ENCODE measurements around the gene CCDC28A.
"Not testable (repeated sequence)": the region's sequence is repeated elsewhere in the genome, so short reads cannot be mapped to it uniquely, and the experiment has no call there.

CCDC28A gene

GRCh38 chr6:138726066-138726756 is 47.4 kb upstream of the CCDC28A start (continued):
- no peak for TF ChIP-seq CSDC2 (CRISPR knock-in tag; IDR thresholded peaks at IDR 0.05)
- no peak for TF ChIP-seq ZNF8 (CRISPR knock-in tag; IDR thresholded peaks at IDR 0.05)
- TF ChIP-seq BACH2 (CRISPR knock-in tag; IDR thresholded peaks at IDR 0.05; ENCODE audit: borderline replicate concordance): no peak
- no peak for TF ChIP-seq ZNF565 (CRISPR knock-in tag; conservative IDR thresholded peaks at IDR 0.05; ENCODE audit: low read depth)
- no peak for TF ChIP-seq CSRNP3 (CRISPR knock-in tag; IDR thresholded peaks at IDR 0.05)
- no peak for TF ChIP-seq ZFP3 (CRISPR knock-in tag; IDR thresholded peaks at IDR 0.05)
- no peak for TF ChIP-seq OSR1 (CRISPR knock-in tag; IDR thresholded peaks at IDR 0.05)
- TF ChIP-seq, protein P1, sequence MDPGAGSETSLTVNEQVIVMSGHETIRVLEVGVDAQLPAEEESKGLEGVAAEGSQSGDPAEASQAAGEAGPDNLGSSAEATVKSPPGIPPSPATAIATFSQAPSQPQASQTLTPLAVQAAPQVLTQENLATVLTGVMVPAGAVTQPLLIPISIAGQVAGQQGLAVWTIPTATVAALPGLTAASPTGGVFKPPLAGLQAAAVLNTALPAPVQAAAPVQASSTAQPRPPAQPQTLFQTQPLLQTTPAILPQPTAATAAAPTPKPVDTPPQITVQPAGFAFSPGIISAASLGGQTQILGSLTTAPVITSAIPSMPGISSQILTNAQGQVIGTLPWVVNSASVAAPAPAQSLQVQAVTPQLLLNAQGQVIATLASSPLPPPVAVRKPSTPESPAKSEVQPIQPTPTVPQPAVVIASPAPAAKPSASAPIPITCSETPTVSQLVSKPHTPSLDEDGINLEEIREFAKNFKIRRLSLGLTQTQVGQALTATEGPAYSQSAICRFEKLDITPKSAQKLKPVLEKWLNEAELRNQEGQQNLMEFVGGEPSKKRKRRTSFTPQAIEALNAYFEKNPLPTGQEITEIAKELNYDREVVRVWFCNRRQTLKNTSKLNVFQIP (CRISPR knock-in tag; IDR thresholded peaks at IDR 0.05; ENCODE audit: borderline replicate concordance, low read depth): no peak
- no peak for TF ChIP-seq ARNTL (CRISPR knock-in tag; IDR thresholded peaks at IDR 0.05; ENCODE audit: borderline replicate concordance, low read depth)

DNA sequence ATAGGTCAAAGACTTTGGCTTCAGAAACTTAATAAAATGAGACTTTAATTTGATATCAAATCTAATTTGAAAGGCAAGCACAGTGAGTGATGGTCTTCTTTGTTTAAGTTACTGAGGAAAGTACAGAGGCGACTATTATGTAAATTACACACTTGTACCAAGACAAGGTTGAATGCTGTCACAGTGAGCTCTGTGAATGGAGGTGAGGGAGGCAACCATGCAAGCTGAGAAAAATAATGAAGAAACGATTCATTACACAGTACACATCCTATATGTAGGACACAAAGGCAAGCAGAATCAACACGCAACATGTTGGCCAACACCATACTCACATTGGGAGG is 46.8 kb upstream of the CCDC28A start:
- TF ChIP-seq ARNTL (CRISPR knock-in tag; IDR thresholded peaks at IDR 0.05; ENCODE audit: borderline replicate concordance, low read depth): no peak
- TF ChIP-seq ZFP3 (CRISPR knock-in tag; IDR thresholded peaks at IDR 0.05): no peak
- no peak for TF ChIP-seq CSRNP3 (CRISPR knock-in tag; IDR thresholded peaks at IDR 0.05)
- ATAC-seq: no peak

GRCh38 chr6:138727182-138727581 is 46.4 kb upstream of the CCDC28A start:
- TF ChIP-seq ZFP3 (CRISPR knock-in tag; IDR thresholded peaks at IDR 0.05) (no peak), OSR1 (CRISPR knock-in tag; IDR thresholded peaks at IDR 0.05) (no peak), BACH2 (CRISPR knock-in tag; IDR thresholded peaks at IDR 0.05; ENCODE audit: borderline replicate concordance) (no peak), GLIS3 (CRISPR knock-in tag; IDR thresholded peaks at IDR 0.05) (no peak), TOX (CRISPR knock-in tag; IDR thresholded peaks at IDR 0.05; ENCODE audit: borderline replicate concordance) (no peak), TCF4 (CRISPR knock-in tag; IDR thresholded peaks at IDR 0.05; ENCODE audit: borderline replicate concordance) (no peak), PATZ1 (CRISPR knock-in tag; IDR thresholded peaks at IDR 0.05; ENCODE audit: borderline replicate concordance) (no peak), SNAI2 (CRISPR knock-in tag; IDR thresholded peaks at IDR 0.05) (no peak)
- no peak for ATAC-seq

DNA sequence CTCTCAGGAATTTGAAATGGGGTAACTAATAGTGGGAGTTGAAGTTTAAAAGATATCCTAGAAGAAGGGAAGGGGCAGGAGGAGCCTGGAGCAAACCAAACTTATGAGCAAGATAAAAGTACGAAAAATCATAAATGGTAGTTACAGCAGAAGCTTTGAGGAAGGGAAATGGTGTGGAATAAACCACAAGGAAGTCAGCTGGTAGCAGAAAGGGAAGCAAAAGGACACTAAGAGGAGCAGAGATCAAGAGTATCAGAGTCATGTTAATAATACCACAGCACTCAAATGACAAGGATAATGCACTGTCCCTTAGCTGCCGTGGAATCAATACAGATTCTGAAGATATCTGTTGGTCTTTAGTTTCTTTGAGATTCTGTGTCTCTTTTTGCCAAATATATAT is 44.9 kb upstream of the CCDC28A start:
- no peak for TF ChIP-seq ZNF8 (CRISPR knock-in tag; IDR thresholded peaks at IDR 0.05)
- no peak for TF ChIP-seq RARB (CRISPR knock-in tag; IDR thresholded peaks at IDR 0.05)
- no peak for TF ChIP-seq ZC3H10 (CRISPR knock-in tag; IDR thresholded peaks at IDR 0.05)
- TF ChIP-seq ZNF565 (CRISPR knock-in tag; conservative IDR thresholded peaks at IDR 0.05; ENCODE audit: low read depth): no peak
- no peak for TF ChIP-seq ZFP30 (CRISPR knock-in tag; IDR thresholded peaks at IDR 0.05)
- TF ChIP-seq PATZ1 (CRISPR knock-in tag; IDR thresholded peaks at IDR 0.05; ENCODE audit: borderline replicate concordance): no peak
- TF ChIP-seq CSRNP3 (CRISPR knock-in tag; IDR thresholded peaks at IDR 0.05): no peak
- no peak for TF ChIP-seq OSR1 (CRISPR knock-in tag; IDR thresholded peaks at IDR 0.05)
- no peak for TF ChIP-seq TOX (CRISPR knock-in tag; IDR thresholded peaks at IDR 0.05; ENCODE audit: borderline replicate concordance)
- no peak for TF ChIP-seq PPARA (CRISPR knock-in tag; IDR thresholded peaks at IDR 0.05; ENCODE audit: borderline replicate concordance)
- TF ChIP-seq TCF4 (CRISPR knock-in tag; IDR thresholded peaks at IDR 0.05; ENCODE audit: borderline replicate concordance): no peak
- TF ChIP-seq ISL1 (CRISPR knock-in tag; IDR thresholded peaks at IDR 0.05): no peak
- TF ChIP-seq, protein P1 (CRISPR knock-in tag; IDR thresholded peaks at IDR 0.05; ENCODE audit: borderline replicate concordance, low read depth): no peak
- ATAC-seq: no peak

GRCh38 chr6:138730037-138730436 is 43.5 kb upstream of the CCDC28A start:
- not testable (repeated sequence) for ATAC-seq

Measured in SK-N-SH treated with all-trans-retinoic acid at 6 μM for 48 hours (cell line).